ENCODE measurements around the gene COX5B. TPM values are rescaled to one million over a fixed set of nuclear protein-coding genes. Genes with fewer than 3 reads are reported as not detected.

Gene COX5B
- total and polyA plus RNA-seq, 10 of the 15 experiments (the other 5 are each of a cell fraction or from before 2014, with no cell fraction given), result 69.5 to 518 (median 363) TPM

- Histone ChIP-seq H4K20me1 (ENCODE audit: control insufficient read depth, insufficient read depth) (no peaks in the 10 kb centered on the region), H2AFZ (ENCODE audit: control insufficient read depth, low read depth, low read length) (no peak overlapping the region), H3K4me1 (ENCODE audit: control insufficient read depth, insufficient read depth, low read length) (no peaks in the 10 kb centered on the region), H3K79me2 (ENCODE audit: control insufficient read depth, insufficient read depth, low read length) (no peaks in the 10 kb centered on the region), H3K27me3 (replicated peaks in 1 of 2; ENCODE audit: control insufficient read depth in 2 of 2, insufficient read depth in 2 of 2, low read length in 1 of 2) (no peaks in the 10 kb centered on the region), H3K4me2 (ENCODE audit: control insufficient read depth, insufficient read depth) (no peak overlapping the region), H3K9ac (ENCODE audit: control insufficient read depth, insufficient read depth, low read length) (no peak overlapping the region), H3K27ac (ENCODE audit: control insufficient read depth, insufficient read depth) (no peak overlapping the region), H3K36me3 (ENCODE audit: control insufficient read depth in 2 of 2, insufficient read depth in 2 of 2, low read length in 1 of 2) (peaks cover 6 to 7% of the 10 kb centered on the region in 2 experiments; a peak in 3 of 4 replicates), H3K9me3 (replicated peaks; ENCODE audit: control insufficient read depth, insufficient read depth, low read length) (no peaks in the 10 kb centered on the region; the same call in 2 of the 3 replicates), H3K4me3 (no peak overlapping the region)
- FAIRE-seq (no peak), DNase-seq (ENCODE audit: low read depth, low spot score) (no peak), ATAC-seq (no peak)
- ChIA-PET RAD21 (ENCODE audit: unreplicated experiment) (no interaction called here), POLR2A (interaction anchor here (0.6 kb wide), 1 partner anchor 1340 kb away, joined by 7 read pairs; no protein-coding TSS in a partner anchor), CTCF (interaction anchor here (1.0 to 2.3 kb wide), 3 partner anchors 11 to 70 kb away, joined by 3 to 7 read pairs (median 5); partner anchors contain the start of gene ACTR1B), SMC1A (ENCODE audit: uncharacterized antibody, unreplicated experiment) (interaction anchor here (1.0 kb wide), 1 partner anchor 9 kb away, joined by 3 read pairs; no protein-coding TSS in a partner anchor)
- in situ Hi-C loops (cut with MboI) (no loop called here), intact Hi-C loops (cut with micrococcal nuclease; ENCODE audit: unreplicated experiment) (no loop called here)
- BruUV-seq (replicated peaks), result no TSS peak
- 100% methylated on average over 2 of the region's 2 CpGs for WGBS (ENCODE audit: insufficient coverage, insufficient replicate concordance, low lambda C conversion rate, missing lambda C conversion rate)
- TF ChIP-seq REST (IDR thresholded peaks at IDR 0.05; ENCODE audit: low read depth, low read length) (no peak), NKRF (conservative IDR thresholded peaks at IDR 0.05) (no peak), DPF2 (IDR thresholded peaks at IDR 0.05) (no peak), NR2F1 (conservative IDR thresholded peaks at IDR 0.05) (no peak), IRF5 (IDR thresholded peaks at IDR 0.05; ENCODE audit: borderline replicate concordance) (no peak), BCL11A (IDR thresholded peaks at IDR 0.05; ENCODE audit: low read depth, low read length) (no peak), MXI1 (IDR thresholded peaks at IDR 0.05; ENCODE audit: low read depth, low read length) (no peak), SREBF1 (IDR thresholded peaks at IDR 0.05; ENCODE audit: low read length) (no peak), ZNF384 (IDR thresholded peaks at IDR 0.05; ENCODE audit: borderline replicate concordance, low read depth, low read length) (no peak), TCF7 (IDR thresholded peaks at IDR 0.05; ENCODE audit: borderline replicate concordance) (no peak), RB1 (IDR thresholded peaks at IDR 0.05; ENCODE audit: borderline replicate concordance) (no peak), NBN (IDR thresholded peaks at IDR 0.05) (no peak), KLF5 (IDR thresholded peaks at IDR 0.05; ENCODE audit: partially characterized antibody) (no peak)
- TF ChIP-seq, protein P1, sequence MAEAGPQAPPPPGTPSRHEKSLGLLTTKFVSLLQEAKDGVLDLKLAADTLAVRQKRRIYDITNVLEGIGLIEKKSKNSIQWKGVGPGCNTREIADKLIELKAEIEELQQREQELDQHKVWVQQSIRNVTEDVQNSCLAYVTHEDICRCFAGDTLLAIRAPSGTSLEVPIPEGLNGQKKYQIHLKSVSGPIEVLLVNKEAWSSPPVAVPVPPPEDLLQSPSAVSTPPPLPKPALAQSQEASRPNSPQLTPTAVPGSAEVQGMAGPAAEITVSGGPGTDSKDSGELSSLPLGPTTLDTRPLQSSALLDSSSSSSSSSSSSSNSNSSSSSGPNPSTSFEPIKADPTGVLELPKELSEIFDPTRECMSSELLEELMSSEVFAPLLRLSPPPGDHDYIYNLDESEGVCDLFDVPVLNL (IDR thresholded peaks at IDR 0.05; ENCODE audit: low read depth, low read length), result no peak
- TF ChIP-seq, protein P2, sequence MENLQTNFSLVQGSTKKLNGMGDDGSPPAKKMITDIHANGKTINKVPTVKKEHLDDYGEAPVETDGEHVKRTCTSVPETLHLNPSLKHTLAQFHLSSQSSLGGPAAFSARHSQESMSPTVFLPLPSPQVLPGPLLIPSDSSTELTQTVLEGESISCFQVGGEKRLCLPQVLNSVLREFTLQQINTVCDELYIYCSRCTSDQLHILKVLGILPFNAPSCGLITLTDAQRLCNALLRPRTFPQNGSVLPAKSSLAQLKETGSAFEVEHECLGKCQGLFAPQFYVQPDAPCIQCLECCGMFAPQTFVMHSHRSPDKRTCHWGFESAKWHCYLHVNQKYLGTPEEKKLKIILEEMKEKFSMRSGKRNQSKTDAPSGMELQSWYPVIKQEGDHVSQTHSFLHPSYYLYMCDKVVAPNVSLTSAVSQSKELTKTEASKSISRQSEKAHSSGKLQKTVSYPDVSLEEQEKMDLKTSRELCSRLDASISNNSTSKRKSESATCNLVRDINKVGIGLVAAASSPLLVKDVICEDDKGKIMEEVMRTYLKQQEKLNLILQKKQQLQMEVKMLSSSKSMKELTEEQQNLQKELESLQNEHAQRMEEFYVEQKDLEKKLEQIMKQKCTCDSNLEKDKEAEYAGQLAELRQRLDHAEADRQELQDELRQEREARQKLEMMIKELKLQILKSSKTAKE (IDR thresholded peaks at IDR 0.05; ENCODE audit: low read depth, poor library complexity, severe bottlenecking), result no peak
Measured at GRCh38 chr2:97653473-97653872, 7.6 kb downstream of the COX5B start.
